Common myeloid progenitor, CD34-positive (primary cell): ENCODE results near the gene CLDN9. TPM values are rescaled to one million over a fixed set of nuclear protein-coding genes. Genes with fewer than 3 reads are reported as not detected.

Experiments
- CTCF ChIA-PET: fragments of 350-600 bp; sonication (Branson Sonifier 250); formaldehyde crosslinking; loops from one replicate; lab custom pipeline; 2021; ENCODE audit warnings: antibody characterized with exemption; lab: Charles Lee
- POLR2A ChIA-PET: fragments of 350-600 bp; sonication (Branson Sonifier 250); formaldehyde crosslinking; loops from one replicate; lab custom pipeline; 2021; ENCODE audit warnings: antibody characterized with exemption; lab: Charles Lee
- DNase-seq, 3 donors: peaks; one replicate each; pipeline versions ENCODE4 v3.0.0 to v3.0.0-alpha.2; 2013
- H3K27ac ChIP-seq, 2 experiments: 1 replicate in 1 of 2; 2 replicates in 1 of 2; pipeline ENCODE4 v1.7.0; 2013; ENCODE audit warnings: inconsistent platforms in 2 of 2, low read length in 2 of 2, mild to moderate bottlenecking in 2 of 2, low read depth in 1 of 2, moderate library complexity in 1 of 2; ENCODE audit not compliant: severe bottlenecking in 2 of 2, insufficient read depth in 1 of 2, poor library complexity in 1 of 2
- H3K27me3 ChIP-seq, 5 experiments: replicated peaks in 2 of 5; 1 replicate in 3 of 5; 2 replicates in 2 of 5; pipeline versions ENCODE4 v1.6.1 to v1.7.0; 2013; ENCODE audit warnings: low read length in 4 of 5, mild to moderate bottlenecking in 2 of 5, moderate library complexity in 2 of 5, inconsistent platforms in 1 of 5; ENCODE audit not compliant: insufficient read depth in 5 of 5, control insufficient read depth in 4 of 5
- H3K36me3 ChIP-seq, 4 experiments: 1 replicate in 2 of 4; 2 replicates in 2 of 4; pipeline versions ENCODE4 v1.6.1 to v1.7.0; 2013; ENCODE audit warnings: low read length in 3 of 4, control low read depth in 1 of 4, mild to moderate bottlenecking in 1 of 4; ENCODE audit not compliant: control insufficient read depth in 4 of 4, insufficient read depth in 4 of 4
- H3K4me1 ChIP-seq, 4 experiments: 1 replicate in 3 of 4; 2 replicates in 1 of 4; pipeline versions ENCODE4 v1.6.1 to v1.7.1; 2013; ENCODE audit warnings: low read length in 3 of 4, mild to moderate bottlenecking in 3 of 4, control low read depth in 1 of 4, inconsistent platforms in 1 of 4, moderate library complexity in 1 of 4; ENCODE audit not compliant: control insufficient read depth in 4 of 4, insufficient read depth in 4 of 4; ENCODE audit errors: control extremely low read depth in 1 of 4
- H3K4me3 ChIP-seq, 7 experiments: 1 replicate in 4 of 7; 2 replicates in 3 of 7; pipeline versions ENCODE4 v1.5.1 to v1.7.0; 2013; ENCODE audit warnings: mild to moderate bottlenecking in 7 of 7, low read length in 6 of 7, moderate library complexity in 6 of 7, inconsistent platforms in 2 of 7, low read depth in 2 of 7, control low read depth in 1 of 7; ENCODE audit not compliant: insufficient read depth in 4 of 7, control insufficient read depth in 1 of 7; ENCODE audit errors: extremely low read depth in 1 of 7
- H3K9me3 ChIP-seq, 5 experiments: 1 replicate in 4 of 5; 2 replicates in 1 of 5; pipeline versions ENCODE4 v1.6.1 to v1.7.1; 2013; ENCODE audit warnings: low read length in 4 of 5, mild to moderate bottlenecking in 2 of 5, inconsistent platforms in 1 of 5, low read depth in 1 of 5, moderate library complexity in 1 of 5; ENCODE audit not compliant: control insufficient read depth in 4 of 5, insufficient read depth in 2 of 5; ENCODE audit errors: control extremely low read depth in 1 of 5
- WGBS: methylation state at CpG from one replicate; pipeline ENCODE4 v1.1.5; 2013; ENCODE audit not compliant: insufficient coverage; 5-methylcytosine and 5-hydroxymethylcytosine counted together
- polyA plus RNA-seq: library from polyadenylated mRNA; unstranded; fragments of 120-200 nt; gene quantifications from one replicate; pipeline ENCODE4 v1.2.1, GENCODE V29; 2013

The CLDN9 gene, protein sequence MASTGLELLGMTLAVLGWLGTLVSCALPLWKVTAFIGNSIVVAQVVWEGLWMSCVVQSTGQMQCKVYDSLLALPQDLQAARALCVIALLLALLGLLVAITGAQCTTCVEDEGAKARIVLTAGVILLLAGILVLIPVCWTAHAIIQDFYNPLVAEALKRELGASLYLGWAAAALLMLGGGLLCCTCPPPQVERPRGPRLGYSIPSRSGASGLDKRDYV
- 2.3 TPM for polyA plus RNA-seq

DNA sequence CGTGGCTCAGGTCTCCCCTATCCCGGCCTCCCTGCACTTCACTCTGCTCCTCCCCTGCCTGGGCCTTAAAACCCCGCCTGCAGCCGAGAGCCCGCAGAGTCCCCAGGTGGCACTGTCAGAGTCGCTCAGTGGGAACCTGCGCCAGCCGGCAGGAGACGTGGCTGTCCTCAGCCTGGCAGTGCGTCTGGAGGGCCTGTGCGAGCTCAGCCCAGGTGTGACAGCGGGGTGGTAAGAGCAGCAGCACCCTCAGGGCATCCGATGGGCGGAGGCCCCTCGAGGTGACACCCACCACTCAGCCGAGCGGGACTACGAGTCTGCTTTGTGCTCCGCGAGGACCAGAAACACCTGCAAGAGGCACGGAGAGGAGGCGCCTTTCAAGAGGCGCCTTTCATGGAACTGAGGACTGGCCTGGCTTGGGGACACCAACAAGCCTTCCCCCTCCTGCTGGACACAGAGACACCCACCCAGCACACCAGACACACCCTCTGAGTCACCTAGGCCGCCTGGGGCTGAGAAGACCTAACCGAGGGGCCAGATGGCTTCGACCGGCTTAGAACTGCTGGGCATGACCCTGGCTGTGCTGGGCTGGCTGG, at the start of gene CLDN9:
Gene CLDN9, plus strand, starts transcription at position 96 of the 593 bp plus-strand sequence. Its CDS starts 440 bp downstream, at position 536.
- Histone ChIP-seq H3K27ac (no peak within 1 kb of the TSS), H3K36me3 (no peaks in the 10 kb centered on the region), H3K9me3 (no peaks in the 10 kb centered on the region), H3K4me1 (peaks cover 2 to 28% (median 25%) of the 10 kb centered on the region in 4 experiments), H3K4me3 (peak within 1 kb of the TSS in 3 of 7 experiments; percentile 5 to 38 (median 8)), H3K27me3 (peaks cover 0 to 4% (median 0%) of the 10 kb centered on the region in 5 experiments)
- DNase-seq: no peak
- ChIA-PET POLR2A (no interaction called here), CTCF (interaction anchor here (1.7 to 1.8 kb wide), 2 partner anchors 15 to 21 kb away, joined by 6 read pairs; no protein-coding TSS in a partner anchor)
- WGBS: 83% methylated on average over 21 of the region's 27 CpGs

DNA sequence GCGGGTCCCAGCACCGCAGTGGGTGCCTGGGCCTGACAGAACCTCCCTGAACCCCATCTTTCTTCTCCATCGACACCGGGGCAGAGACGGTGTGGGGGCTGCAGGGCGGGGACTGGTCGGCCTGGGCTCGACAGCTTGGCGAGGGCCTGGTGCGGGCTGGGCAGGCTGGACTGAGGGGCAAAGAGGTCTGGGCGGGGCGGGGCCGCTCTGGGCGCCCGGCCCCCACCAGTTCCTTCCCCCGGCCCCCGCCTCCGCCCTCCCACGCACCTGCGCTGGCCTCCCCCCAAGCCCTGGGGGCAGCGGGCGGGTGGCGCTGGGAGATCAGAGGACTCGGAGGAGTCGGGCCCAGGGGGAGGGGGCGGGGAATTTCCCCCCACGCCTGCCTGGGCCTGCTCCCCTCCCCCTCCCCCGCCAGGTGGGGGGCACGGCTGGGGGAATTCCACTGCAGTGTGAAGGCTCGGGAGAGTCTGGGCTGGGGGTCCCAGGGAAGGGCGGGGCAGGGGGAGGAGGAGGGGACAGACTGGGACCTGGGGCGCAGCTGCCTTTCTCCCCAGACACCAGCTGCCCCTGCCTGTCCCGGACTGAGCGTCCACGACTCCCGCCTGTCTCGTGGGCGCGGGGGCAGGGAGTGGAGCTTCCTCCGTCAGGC, 49.5 kb upstream of the CLDN9 start:
- 2% methylated on average over 22 of the region's 40 CpGs for whole genome bisulfite sequencing
- ChIA-PET POLR2A (no interaction called here), CTCF (interaction anchor here (1.1 to 2.8 kb wide), 3 partner anchors 10 to 36 kb away, joined by 4 to 13 read pairs (median 8); no protein-coding TSS in a partner anchor)
- H3K4me3 ChIP-seq: peak overlapping the region in 4 of 7 experiments; percentile 42 to 66 (median 58)
- H3K36me3 ChIP-seq: no peaks in the 10 kb centered on the region
- peaks cover 0 to 52% (median 38%) of the 10 kb centered on the region in 4 experiments for H3K4me1 ChIP-seq
- peaks cover 0 to 65% (median 30%) of the 10 kb centered on the region in 5 experiments for H3K27me3 ChIP-seq
- no peak overlapping the region for H3K27ac ChIP-seq
- no peaks in the 10 kb centered on the region for H3K9me3 ChIP-seq
- DNase-seq: peak in 2 of 3 donors; percentile 47 to 52

DNA sequence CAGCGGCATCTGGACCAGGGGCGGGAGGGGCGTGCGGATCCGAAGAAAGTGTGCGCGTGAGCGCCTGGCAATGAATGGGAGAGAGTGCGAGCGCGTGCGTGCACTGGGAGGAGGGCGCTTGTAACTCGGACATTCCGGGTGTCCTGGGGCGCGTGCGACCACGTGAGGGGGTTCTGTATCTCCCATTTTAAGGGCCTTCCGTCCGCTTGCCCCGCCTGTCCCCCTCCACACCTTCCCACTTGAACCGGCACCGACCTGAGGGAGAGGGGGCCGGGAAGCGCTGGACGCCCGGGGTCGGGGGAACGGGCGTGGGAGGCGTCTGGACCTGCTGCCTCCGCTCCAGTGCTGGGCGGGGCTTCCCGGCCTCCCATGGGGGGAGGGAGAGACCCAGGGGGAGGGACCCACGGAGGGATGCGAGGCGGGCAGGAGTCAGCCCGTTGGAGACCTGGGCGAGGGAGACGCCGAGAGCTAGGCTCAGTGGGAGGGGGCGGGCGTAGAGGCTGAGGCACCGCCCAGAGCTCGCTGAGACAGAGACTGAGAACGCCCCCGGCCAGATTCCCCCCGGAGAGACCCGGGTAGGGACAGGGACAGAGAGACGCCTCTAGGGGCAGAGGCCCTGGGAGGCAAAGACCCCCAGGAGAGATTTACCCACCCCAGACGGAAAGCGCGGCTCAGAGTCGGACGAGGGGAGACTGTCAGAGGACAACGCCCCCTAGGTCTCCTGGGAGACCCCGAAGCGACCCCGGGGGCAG, 48.8 kb upstream of the CLDN9 start, which contains the start of gene KREMEN2:
Gene KREMEN2, plus strand, starts transcription at position 553 of the 752 bp plus-strand sequence. CDS start 246 bp downstream, outside the sequence.
- H3K36me3 ChIP-seq: no peaks in the 10 kb centered on the region
- peaks cover 0 to 71% (median 31%) of the 10 kb centered on the region in 5 experiments for H3K27me3 ChIP-seq

DNA sequence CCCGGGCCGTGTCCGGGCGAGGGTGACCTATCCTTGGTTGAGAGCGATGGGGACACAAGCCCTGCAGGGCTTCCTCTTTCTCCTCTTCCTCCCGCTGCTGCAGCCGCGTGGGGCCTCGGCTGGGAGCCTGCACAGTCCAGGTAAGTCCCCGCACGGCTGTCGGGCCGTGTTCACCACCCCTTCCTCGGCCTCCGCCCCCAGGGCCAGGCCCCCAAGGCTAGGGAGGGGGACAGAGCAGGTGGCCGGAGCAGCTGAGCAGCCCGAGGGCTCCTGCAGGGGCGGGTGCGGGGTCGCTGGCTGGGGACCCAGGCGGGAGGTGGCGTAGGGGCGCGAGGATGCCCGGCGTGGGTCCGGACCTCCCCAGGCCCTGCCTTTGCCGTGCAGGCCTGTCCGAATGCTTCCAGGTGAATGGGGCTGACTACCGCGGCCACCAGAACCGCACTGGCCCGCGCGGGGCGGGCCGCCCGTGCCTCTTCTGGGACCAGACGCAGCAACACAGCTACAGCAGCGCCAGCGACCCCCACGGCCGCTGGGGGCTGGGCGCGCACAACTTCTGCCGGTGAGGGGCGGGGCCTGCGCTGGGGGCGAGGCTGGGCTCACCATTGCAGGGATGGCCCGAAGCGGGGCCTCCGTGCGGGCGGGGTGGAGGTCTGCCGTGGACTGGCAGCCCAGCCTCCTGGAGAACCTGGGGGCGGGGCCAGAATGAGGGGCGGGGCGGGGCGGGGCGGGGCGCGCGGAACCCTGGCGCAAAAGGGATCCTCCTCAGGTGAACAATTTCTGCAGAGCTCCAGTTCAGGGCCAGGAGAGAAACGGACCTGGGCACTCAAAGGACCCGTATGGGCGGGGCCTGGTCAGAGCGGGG, 48.0 kb upstream of the CLDN9 start:
- whole genome bisulfite sequencing: under 1% methylated on average over 61 of the region's 68 CpGs
- POLR2A ChIA-PET: no interaction called here
- peak overlapping the region in 6 of 7 experiments; percentile 42 to 66 (median 54) for H3K4me3 ChIP-seq
- no peaks in the 10 kb centered on the region for H3K36me3 ChIP-seq
- DNase-seq: peak in 2 of 3 donors; percentile 63 to 68
- peaks cover 0 to 64% (median 48%) of the 10 kb centered on the region in 4 experiments for H3K4me1 ChIP-seq
- CTCF ChIA-PET: interaction anchor here (0.8 to 1.4 kb wide), 4 partner anchors 10 to 20 kb away, joined by 3 to 6 read pairs (median 4); no protein-coding TSS in a partner anchor
- peaks cover 0 to 71% (median 31%) of the 10 kb centered on the region in 5 experiments for H3K27me3 ChIP-seq
- H3K27ac ChIP-seq: no peak overlapping the region
- H3K9me3 ChIP-seq: no peaks in the 10 kb centered on the region

More for the DNA sequence above, 48.8 kb upstream of the CLDN9 start, which contains the start of gene KREMEN2:
- H3K4me3 ChIP-seq: peak within 1 kb of the TSS in 6 of 7 experiments; percentile 42 to 66 (median 54)
- H3K9me3 ChIP-seq: no peaks in the 10 kb centered on the region
- POLR2A ChIA-PET: no interaction called here
- H3K4me1 ChIP-seq: peaks cover 0 to 59% (median 44%) of the 10 kb centered on the region in 4 experiments
- DNase-seq: no peak
- H3K27ac ChIP-seq: no peak within 1 kb of the TSS
- WGBS: 0% methylated on average over 47 of the region's 60 CpGs
- CTCF ChIA-PET: interaction anchor here (2.8 kb wide), 1 partner anchor 9 kb away, joined by 13 read pairs; no protein-coding TSS in a partner anchor

DNA sequence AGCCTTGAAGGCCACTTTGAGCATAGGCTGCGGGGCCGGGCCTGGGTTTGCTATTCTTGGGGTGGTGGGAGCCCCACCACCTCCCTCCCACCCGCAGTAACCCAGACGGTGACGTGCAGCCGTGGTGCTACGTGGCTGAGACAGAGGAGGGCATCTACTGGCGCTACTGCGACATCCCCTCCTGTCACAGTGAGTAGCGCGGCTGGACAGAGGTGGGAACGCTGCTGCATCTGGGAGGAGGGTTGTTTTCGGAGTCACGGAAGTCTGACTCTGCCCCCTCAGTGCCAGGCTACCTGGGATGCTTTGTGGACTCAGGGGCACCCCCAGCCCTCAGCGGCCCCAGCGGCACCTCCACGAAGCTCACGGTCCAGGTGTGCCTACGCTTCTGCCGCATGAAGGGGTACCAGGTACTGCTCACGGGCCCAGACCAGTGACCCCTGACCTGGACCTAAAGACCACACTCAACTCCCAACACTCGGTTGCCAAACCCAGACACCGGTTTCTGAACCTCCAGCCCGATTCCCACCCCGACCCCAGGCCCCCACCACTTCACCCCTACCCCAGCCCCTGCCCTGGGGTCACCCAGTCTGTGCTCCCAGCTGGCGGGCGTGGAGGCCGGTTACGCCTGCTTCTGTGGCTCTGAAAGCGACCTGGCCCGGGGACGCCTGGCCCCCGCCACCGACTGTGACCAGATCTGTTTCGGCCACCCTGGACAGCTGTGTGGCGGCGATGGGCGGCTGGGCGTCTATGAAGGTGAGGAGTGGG, 46.5 kb upstream of the CLDN9 start:
- WGBS: 69% methylated on average over 25 of the region's 39 CpGs
- ChIA-PET CTCF (interaction anchor here (0.7 to 2.0 kb wide), 8 partner anchors 10 to 55 kb away, joined by 3 to 10 read pairs (median 6); partner anchors contain the start of genes FLYWCH1 and PKMYT1), POLR2A (interaction anchor here (0.5 kb wide), 1 partner anchor 745 kb away, joined by 4 read pairs; no protein-coding TSS in a partner anchor)
- peaks cover 0 to 71% (median 31%) of the 10 kb centered on the region in 5 experiments for H3K27me3 ChIP-seq
- DNase-seq: no peak
- peaks cover 0 to 8% (median under 1%) of the 10 kb centered on the region in 4 experiments for H3K36me3 ChIP-seq
- peaks cover 0 to 76% (median 62%) of the 10 kb centered on the region in 4 experiments for H3K4me1 ChIP-seq
- peak overlapping the region in 3 of 7 experiments; percentile 13 to 43 (median 42) for H3K4me3 ChIP-seq
- H3K9me3 ChIP-seq: no peaks in the 10 kb centered on the region
- H3K27ac ChIP-seq: no peak overlapping the region
